ENCODE measurements around the gene OBI1. TPM values are rescaled to one million over a fixed set of nuclear protein-coding genes. Genes with fewer than 3 reads are reported as not detected.
"Not testable (repeated sequence)": the region's sequence is repeated elsewhere in the genome, so short reads cannot be mapped to it uniquely, and the experiment has no call there.

Gene OBI1
- total RNA-seq, 4 donors from 2014 or later = 5.8 to 14.7 (median 10.0) TPM

DNA sequence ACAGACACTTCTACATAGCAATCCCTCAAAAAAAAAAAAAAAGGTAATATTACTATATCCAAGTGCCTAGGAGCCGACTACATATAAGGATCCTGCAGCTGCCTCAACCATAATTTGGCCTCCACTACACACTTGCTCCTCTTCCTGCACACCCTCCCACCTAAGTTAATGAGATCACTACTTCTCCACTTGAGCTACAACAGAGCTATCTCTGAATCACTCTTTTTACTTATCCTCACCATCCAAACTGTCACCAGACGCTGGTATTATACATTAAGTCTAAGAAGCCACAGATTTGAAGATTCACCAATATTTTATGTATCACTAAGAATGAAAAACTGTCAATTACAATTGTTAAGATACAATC lies 8.3 kb downstream of the OBI1 start:
- DNase-seq (ENCODE audit: low spot score) (no peak), ATAC-seq (ENCODE audit: low FRiP score) (no peak)
- TF ChIP-seq, protein P1, sequence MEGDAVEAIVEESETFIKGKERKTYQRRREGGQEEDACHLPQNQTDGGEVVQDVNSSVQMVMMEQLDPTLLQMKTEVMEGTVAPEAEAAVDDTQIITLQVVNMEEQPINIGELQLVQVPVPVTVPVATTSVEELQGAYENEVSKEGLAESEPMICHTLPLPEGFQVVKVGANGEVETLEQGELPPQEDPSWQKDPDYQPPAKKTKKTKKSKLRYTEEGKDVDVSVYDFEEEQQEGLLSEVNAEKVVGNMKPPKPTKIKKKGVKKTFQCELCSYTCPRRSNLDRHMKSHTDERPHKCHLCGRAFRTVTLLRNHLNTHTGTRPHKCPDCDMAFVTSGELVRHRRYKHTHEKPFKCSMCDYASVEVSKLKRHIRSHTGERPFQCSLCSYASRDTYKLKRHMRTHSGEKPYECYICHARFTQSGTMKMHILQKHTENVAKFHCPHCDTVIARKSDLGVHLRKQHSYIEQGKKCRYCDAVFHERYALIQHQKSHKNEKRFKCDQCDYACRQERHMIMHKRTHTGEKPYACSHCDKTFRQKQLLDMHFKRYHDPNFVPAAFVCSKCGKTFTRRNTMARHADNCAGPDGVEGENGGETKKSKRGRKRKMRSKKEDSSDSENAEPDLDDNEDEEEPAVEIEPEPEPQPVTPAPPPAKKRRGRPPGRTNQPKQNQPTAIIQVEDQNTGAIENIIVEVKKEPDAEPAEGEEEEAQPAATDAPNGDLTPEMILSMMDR (IDR thresholded peaks at IDR 0.05) = no peak

DNA sequence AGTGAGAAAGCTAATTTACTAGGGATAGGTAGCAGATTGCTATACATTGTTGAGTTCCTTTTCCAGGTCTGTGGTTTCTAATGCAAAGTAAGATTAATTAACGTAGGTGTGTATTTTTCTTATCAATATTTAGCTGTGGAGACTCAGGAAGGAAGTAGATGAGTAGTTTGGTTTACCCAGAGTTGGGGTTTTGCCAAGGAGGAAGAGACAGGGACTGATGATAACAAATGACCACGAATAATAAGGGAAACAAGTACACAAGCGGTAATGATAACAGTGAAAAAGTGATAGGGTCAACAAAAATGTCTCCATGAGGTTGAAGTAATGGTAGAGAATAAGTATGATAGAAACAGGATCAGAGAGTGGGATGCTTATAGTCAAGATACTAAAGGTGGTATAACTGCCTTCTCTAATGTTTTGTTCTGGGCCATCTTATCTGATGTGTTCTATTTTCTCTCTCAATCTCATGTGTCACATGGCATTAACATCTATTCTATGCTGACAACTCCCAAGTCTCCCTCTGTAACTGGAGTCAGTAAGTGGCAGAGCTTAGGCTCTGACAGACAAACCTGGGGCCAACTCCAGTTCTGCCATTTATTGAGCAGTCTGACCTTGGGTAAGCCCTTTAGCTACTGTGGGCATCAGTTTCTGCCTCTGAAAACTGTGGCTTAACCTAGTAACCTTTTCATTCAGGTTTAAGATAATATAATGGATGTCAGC lies 8.8 kb downstream of the OBI1 start:
- DNase-seq (ENCODE audit: low spot score) (no peak), ATAC-seq (ENCODE audit: low FRiP score) (no peak)

DNA sequence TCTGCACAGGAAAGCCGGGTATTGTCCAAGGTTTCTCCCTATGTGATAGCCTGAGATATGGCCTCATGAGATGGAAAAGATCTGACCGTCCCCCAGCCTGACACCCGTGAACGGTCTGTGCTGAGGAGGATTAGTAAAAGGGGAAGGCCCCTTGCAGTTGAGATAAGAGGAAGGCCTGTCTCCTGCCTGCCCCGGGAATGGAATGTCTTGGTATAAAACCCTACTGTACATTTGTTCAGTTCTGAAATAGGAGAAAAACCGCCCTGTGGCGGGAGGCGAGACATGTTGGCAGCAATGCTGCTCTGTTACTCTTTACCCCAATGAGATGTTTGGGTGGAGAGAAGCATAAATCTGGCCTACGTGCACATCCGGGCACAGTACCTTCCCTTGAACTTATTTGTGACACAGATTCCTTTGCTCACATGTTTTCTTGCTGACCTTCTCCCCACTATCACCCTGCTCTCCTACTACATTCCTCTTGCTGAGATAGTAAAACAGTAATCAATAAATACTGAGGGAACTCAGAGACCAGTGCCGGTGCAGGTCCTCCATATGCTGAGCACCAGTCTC lies 11.8 kb downstream of the OBI1 start:
- DNase-seq (ENCODE audit: low spot score); ATAC-seq (ENCODE audit: low FRiP score): not testable (repeated sequence)

More for the DNA sequence above, 8.8 kb downstream of the OBI1 start:
- TF ChIP-seq, protein P1 (IDR thresholded peaks at IDR 0.05) = no peak

DNA sequence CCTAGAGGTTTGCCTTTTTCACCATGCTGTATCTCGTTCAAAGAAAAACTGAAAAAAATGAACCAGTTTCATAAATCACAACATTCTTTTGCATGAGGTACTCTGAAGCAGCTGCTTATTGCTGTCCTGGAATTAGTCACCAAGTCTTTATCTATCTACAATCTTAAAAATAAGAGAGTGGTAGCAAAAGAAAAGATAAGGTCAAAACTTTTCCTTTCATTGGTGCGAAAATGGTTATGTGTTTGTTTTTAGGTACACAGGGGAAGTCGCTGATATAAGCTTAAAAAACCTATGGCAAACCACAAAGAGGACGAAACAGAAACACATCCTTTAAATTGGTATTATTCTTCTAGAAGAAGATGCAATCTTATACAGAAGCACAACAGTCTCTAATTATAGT lies 20.7 kb downstream of the OBI1 start:
- TF ChIP-seq, protein P1 (IDR thresholded peaks at IDR 0.05) = no peak
- DNase-seq (ENCODE audit: low spot score) (no peak), ATAC-seq (ENCODE audit: low FRiP score) (no peak)

DNA sequence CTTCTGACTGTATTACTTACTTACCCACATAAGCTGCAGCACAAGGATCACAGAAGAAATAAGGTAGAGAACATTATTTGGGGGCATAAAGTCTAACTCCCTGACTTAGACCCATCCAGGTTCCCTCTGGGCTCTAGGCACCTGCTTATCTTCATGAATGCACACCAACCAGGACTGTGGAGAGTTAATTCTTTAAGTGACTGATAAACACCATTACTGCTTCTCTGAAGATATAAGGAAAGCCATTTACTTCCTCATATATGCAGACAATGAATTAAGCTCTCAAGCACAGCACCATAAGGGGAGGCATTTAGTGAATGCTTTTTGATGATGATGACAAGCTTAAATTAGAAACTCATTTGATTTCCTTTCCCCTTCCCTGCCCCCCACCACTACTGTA lies 22.5 kb downstream of the OBI1 start:
- DNase-seq (ENCODE audit: low spot score) (no peak), ATAC-seq (ENCODE audit: low FRiP score) (no peak)
- TF ChIP-seq, protein P1 (IDR thresholded peaks at IDR 0.05) = no peak

DNA sequence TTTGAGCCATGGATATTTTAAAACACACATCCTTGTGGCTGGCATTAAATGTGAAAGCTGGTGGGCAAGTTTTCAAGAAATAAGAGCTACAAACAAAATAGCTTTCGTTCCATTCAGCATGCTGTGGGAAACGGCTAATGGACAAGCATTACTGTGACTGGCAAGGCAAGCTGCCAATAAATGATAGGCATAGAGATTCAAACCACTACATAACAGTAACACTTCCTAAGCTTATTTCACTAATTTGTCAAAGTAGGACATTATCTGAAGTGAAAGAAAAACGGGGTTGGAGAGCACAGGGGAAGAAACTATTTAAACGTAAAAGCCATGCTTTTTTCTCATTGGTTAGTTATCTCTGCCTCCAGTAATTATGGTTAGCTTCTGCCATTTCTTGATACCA lies 26.0 kb downstream of the OBI1 start:
- ATAC-seq (ENCODE audit: low FRiP score) (no peak), DNase-seq (ENCODE audit: low spot score) (no peak)
- TF ChIP-seq, protein P1 (IDR thresholded peaks at IDR 0.05) = no peak

DNA sequence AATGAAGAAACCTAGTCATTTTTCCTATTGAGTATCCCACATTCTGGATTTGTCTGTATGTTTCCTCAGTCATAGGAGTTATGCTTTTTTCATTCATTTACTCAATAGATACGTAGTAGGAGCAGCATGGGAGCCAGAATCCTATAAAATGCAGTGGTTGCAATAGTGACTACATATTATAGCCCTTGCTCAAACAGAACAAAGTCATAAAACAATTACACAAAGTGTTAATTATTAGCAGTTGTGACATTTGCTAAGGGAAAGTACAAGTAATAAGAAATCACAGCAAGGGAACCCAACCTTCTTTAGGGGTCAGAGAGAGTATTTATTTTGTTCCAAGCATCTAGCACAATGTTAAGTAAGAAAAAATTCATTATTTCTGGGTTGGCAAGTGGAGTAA lies 27.9 kb downstream of the OBI1 start:
- ATAC-seq (ENCODE audit: low FRiP score) (no peak), DNase-seq (ENCODE audit: low spot score) (no peak)
- TF ChIP-seq, protein P1 (IDR thresholded peaks at IDR 0.05) = no peak
